ENCODE measurements around the gene BCAN.

GRCh38 chr1:156648496-156648895, 6.6 kb downstream of the BCAN start:
- no peak for TF ChIP-seq CTCF (IDR thresholded peaks at IDR 0.05)
- TF ChIP-seq RAD21 (conservative IDR thresholded peaks at IDR 0.05 in 1 of 2, IDR thresholded peaks at IDR 0.05 in 1 of 2) = no peak
- no peak for TF ChIP-seq ZFP36 (IDR thresholded peaks at IDR 0.05; ENCODE audit: borderline replicate concordance, partially characterized antibody)
- TF ChIP-seq MAX (IDR thresholded peaks at IDR 0.05) = no peak
- no peak for TF ChIP-seq ELK1 (IDR thresholded peaks at IDR 0.05; ENCODE audit: low read depth, low read length)
- no peak for TF ChIP-seq E2F6 (IDR thresholded peaks at IDR 0.05; ENCODE audit: borderline replicate concordance, low read depth)

Data from A549 (cell line).